H1 (cell line): ENCODE measurements around the gene SHISA7. TPM values are rescaled to one million over a fixed set of nuclear protein-coding genes. Genes with fewer than 3 reads are reported as not detected.

ENCODE experiments used
- BACH1 ChIP-seq: IDR thresholded peaks from 2 replicates; pipeline ENCODE4 v1.6.1; 2012; ENCODE audit warnings: low read length, improper control_type of control experiment
- CBX5 ChIP-seq: fragments of 300-800, 300-1000 bp; sonication (generic); IDR thresholded peaks from 2 replicates; pipeline ENCODE4 v1.7.1; 2016; ENCODE audit warnings: antibody characterized with exemption, low read length, low read depth
- EGR1 ChIP-seq: IDR thresholded peaks from 2 replicates; pipeline ENCODE4 v1.6.1; 2011; ENCODE audit warnings: low read depth, low read length, borderline replicate concordance
- EZH2 ChIP-seq: fragments of 200-600 bp; sonication (generic); IDR thresholded peaks from 2 replicates; pipeline ENCODE4 v1.7.1; 2012; ENCODE audit warnings: low read depth, mild to moderate bottlenecking, moderate library complexity, low read length, inconsistent platforms; ENCODE audit not compliant: severe bottlenecking
- GABPA ChIP-seq: IDR thresholded peaks from 2 replicates; pipeline ENCODE4 v1.6.1; 2011; ENCODE audit warnings: mild to moderate bottlenecking, low read length, moderate library complexity, borderline replicate concordance; ENCODE audit not compliant: insufficient read depth
- HDAC6 ChIP-seq: IDR thresholded peaks from one replicate; pipeline ENCODE4 v1.7.1; 2012; ENCODE audit warnings: low read depth, mild to moderate bottlenecking, inconsistent platforms, low read length, moderate library complexity
- JUND ChIP-seq: IDR thresholded peaks from 2 replicates; pipeline ENCODE4 v1.6.1; 2011; ENCODE audit warnings: mild to moderate bottlenecking, improper control_type of control experiment, low read length
- NANOG ChIP-seq: IDR thresholded peaks from 2 replicates; pipeline ENCODE4 v1.6.1; 2011; ENCODE audit warnings: low read length, low read depth, mild to moderate bottlenecking, inconsistent platforms; ENCODE audit not compliant: insufficient read depth, poor library complexity, severe bottlenecking
- POU5F1 ChIP-seq: IDR thresholded peaks from 2 replicates; pipeline ENCODE4 v1.6.1; 2011; ENCODE audit warnings: low read depth, mild to moderate bottlenecking, low read length, moderate library complexity
- RBBP5 ChIP-seq: IDR thresholded peaks from 2 replicates; pipeline ENCODE4 v1.7.1; 2012; ENCODE audit warnings: low read depth, mild to moderate bottlenecking, inconsistent platforms, low read length, moderate library complexity, borderline replicate concordance
- RFX5 ChIP-seq: IDR thresholded peaks from 2 replicates; pipeline ENCODE4 v1.6.1; 2011; ENCODE audit warnings: low read depth, low read length, improper control_type of control experiment, borderline replicate concordance
- RXRA ChIP-seq: IDR thresholded peaks from 2 replicates; pipeline ENCODE4 v1.6.1; 2011; ENCODE audit warnings: low read depth, mild to moderate bottlenecking, low read length, moderate library complexity; ENCODE audit not compliant: insufficient read depth
- SAP30 ChIP-seq: fragments of 300-600 bp; sonication (generic); IDR thresholded peaks from 2 replicates; pipeline ENCODE4 v1.7.1; 2012; ENCODE audit warnings: low read length, moderate library complexity, mild to moderate bottlenecking, inconsistent platforms; ENCODE audit not compliant: insufficient read depth, insufficient replicate concordance
- SP4 ChIP-seq: IDR thresholded peaks from 2 replicates; pipeline ENCODE4 v1.6.1; 2012; ENCODE audit warnings: low read length, inconsistent platforms
- ZNF274 ChIP-seq: IDR thresholded peaks from 2 replicates; pipeline ENCODE4 v1.7.0; 2012; ENCODE audit warnings: low read length, borderline replicate concordance; ENCODE audit errors: extremely low read depth
- polyA plus RNA-seq, 7 experiments: library from polyadenylated mRNA; depleted of rRNA in 3 of 7; stranded (reverse) in 5 of 7; unstranded in 2 of 7; fragments of >200 nt in 5 of 7; fragments of 200-250 nt in 2 of 7; gene quantifications; 1 replicate in 5 of 7; 2 replicates in 1 of 7; 4 replicates in 1 of 7; pipeline versions ENCODE4 v1.2.1 to v1.2.3, GENCODE V29; 2011 to 2013; ENCODE audit warnings: missing spikeins in 2 of 7, mixed read lengths in 2 of 7
- total RNA-seq: library from RNA; stranded (reverse); fragmentation: NEBNext Ultra II Directional; extraction: Animal tissue kit (Norgen Biotek cat#: 25700); gene quantifications from 2 replicates; pipeline ENCODE4 v1.2.1, GENCODE V29; 2021
- TF ChIP-seq, protein P1 (sequence below): IDR thresholded peaks from 2 replicates; pipeline ENCODE4 v1.6.1; 2011; ENCODE audit warnings: low read depth, mild to moderate bottlenecking, low read length; ENCODE audit not compliant: insufficient read depth
- TF ChIP-seq, protein P2 (sequence below), 3 experiments: IDR thresholded peaks; 1 replicate in 2 of 3; 2 replicates in 1 of 3; pipeline versions ENCODE4 v1.5.1 to v1.6.1; 2011; ENCODE audit warnings: low read length in 3 of 3, mild to moderate bottlenecking in 3 of 3, inconsistent platforms in 2 of 3, low read depth in 1 of 3, moderate library complexity in 1 of 3; ENCODE audit not compliant: insufficient read depth in 1 of 3; ENCODE audit errors: control extremely low read depth in 1 of 3
- TF ChIP-seq, protein P3 (sequence below): IDR thresholded peaks from 2 replicates; pipeline ENCODE4 v1.6.1; 2012; ENCODE audit warnings: inconsistent platforms

Gene SHISA7
- total and polyA plus RNA-seq, 2 of the 8 experiments (the other 6 are each of a cell fraction or from before 2014, with no cell fraction given): 0.76 to 1.0 TPM

GRCh38 chr19:55383279-55384130 lies 59.6 kb downstream of the SHISA7 start (continued):
- TF ChIP-seq, protein P1, sequence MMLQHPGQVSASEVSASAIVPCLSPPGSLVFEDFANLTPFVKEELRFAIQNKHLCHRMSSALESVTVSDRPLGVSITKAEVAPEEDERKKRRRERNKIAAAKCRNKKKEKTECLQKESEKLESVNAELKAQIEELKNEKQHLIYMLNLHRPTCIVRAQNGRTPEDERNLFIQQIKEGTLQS: no peak
- TF ChIP-seq, protein P2, sequence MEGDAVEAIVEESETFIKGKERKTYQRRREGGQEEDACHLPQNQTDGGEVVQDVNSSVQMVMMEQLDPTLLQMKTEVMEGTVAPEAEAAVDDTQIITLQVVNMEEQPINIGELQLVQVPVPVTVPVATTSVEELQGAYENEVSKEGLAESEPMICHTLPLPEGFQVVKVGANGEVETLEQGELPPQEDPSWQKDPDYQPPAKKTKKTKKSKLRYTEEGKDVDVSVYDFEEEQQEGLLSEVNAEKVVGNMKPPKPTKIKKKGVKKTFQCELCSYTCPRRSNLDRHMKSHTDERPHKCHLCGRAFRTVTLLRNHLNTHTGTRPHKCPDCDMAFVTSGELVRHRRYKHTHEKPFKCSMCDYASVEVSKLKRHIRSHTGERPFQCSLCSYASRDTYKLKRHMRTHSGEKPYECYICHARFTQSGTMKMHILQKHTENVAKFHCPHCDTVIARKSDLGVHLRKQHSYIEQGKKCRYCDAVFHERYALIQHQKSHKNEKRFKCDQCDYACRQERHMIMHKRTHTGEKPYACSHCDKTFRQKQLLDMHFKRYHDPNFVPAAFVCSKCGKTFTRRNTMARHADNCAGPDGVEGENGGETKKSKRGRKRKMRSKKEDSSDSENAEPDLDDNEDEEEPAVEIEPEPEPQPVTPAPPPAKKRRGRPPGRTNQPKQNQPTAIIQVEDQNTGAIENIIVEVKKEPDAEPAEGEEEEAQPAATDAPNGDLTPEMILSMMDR (IDR thresholded peaks at IDR 0.05; ENCODE audit: control extremely low read depth in 1 of 3, insufficient read depth in 1 of 3, low read depth in 1 of 3, low read length in 3 of 3): peak in 1 of 3 experiments; percentile 18; a peak in 1 of 4 replicates
- TF ChIP-seq BACH1: no peak; the same call in 1 of the 2 replicates
- no peak for TF ChIP-seq JUND
- no peak for TF ChIP-seq RBBP5
- no peak for TF ChIP-seq HDAC6
- TF ChIP-seq EGR1: no peak
- no peak for TF ChIP-seq CBX5
- TF ChIP-seq EZH2: no peak
- TF ChIP-seq POU5F1: no peak
- no peak for TF ChIP-seq GABPA
- no peak for TF ChIP-seq NANOG
- no peak for TF ChIP-seq SP4
- no peak for TF ChIP-seq ZNF274
- no peak for TF ChIP-seq RFX5
- TF ChIP-seq RXRA: no peak
- no peak for TF ChIP-seq SAP30
- TF ChIP-seq, protein P3, sequence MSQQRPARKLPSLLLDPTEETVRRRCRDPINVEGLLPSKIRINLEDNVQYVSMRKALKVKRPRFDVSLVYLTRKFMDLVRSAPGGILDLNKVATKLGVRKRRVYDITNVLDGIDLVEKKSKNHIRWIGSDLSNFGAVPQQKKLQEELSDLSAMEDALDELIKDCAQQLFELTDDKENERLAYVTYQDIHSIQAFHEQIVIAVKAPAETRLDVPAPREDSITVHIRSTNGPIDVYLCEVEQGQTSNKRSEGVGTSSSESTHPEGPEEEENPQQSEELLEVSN: 0 out of 2 replicates have a peak, but pooled peaks have one; percentile 21
